MM.1S (cell line): ENCODE measurements around the gene ZNF516.

Experiments used
- DNase-seq: peaks from one replicate; pipeline ENCODE4 v3.0.0-alpha.2; 2015
- H2AFZ ChIP-seq: fragments of 300-600 bp; sonication (generic); 2 replicates; pipeline ENCODE4 v1.6.0; 2016; ENCODE audit warnings: antibody characterized with exemption, low read length
- H3F3A ChIP-seq: fragments of 300-600 bp; sonication (generic); 2 replicates; pipeline ENCODE4 v1.6.1; 2016; ENCODE audit warnings: mild to moderate bottlenecking, antibody characterized with exemption, low read length, moderate library complexity, mixed read lengths; ENCODE audit not compliant: insufficient read depth
- H3K27ac ChIP-seq: fragments of 300-600 bp; sonication (generic); 2 replicates; pipeline ENCODE4 v1.5.1; 2016; ENCODE audit warnings: mild to moderate bottlenecking, low read length
- H3K27me3 ChIP-seq: fragments of 300-600 bp; sonication (generic); replicated peaks from 2 replicates; pipeline ENCODE4 v1.6.0; 2016; ENCODE audit warnings: low read length; ENCODE audit not compliant: insufficient read depth
- H3K36me3 ChIP-seq: fragments of 300-600 bp; sonication (generic); replicated peaks from 2 replicates; pipeline ENCODE4 v1.6.1; 2016; ENCODE audit warnings: mild to moderate bottlenecking, low read length, mixed read lengths; ENCODE audit not compliant: insufficient read depth
- H3K4me1 ChIP-seq: fragments of 300-600 bp; sonication (generic); 2 replicates; pipeline ENCODE4 v1.6.1; 2016; ENCODE audit warnings: low read length, mixed read lengths
- H3K4me2 ChIP-seq: fragments of 300-600 bp; sonication (generic); 2 replicates; pipeline ENCODE4 v1.6.0; 2016; ENCODE audit warnings: low read depth, low read length
- H3K4me3 ChIP-seq: fragments of 300-600 bp; sonication (generic); 2 replicates; pipeline ENCODE4 v1.5.1; 2016; ENCODE audit warnings: low read length, mixed read lengths
- H3K79me2 ChIP-seq: fragments of 300-600 bp; sonication (generic); 2 replicates; pipeline ENCODE4 v1.6.1; 2016; ENCODE audit warnings: mixed run types, low read length, mixed read lengths
- H3K9ac ChIP-seq: fragments of 300-600 bp; sonication (generic); 2 replicates; pipeline ENCODE4 v1.6.1; 2016; ENCODE audit warnings: low read length, mixed read lengths
- H3K9me2 ChIP-seq: fragments of 300-600 bp; sonication (generic); replicated peaks from 2 replicates; pipeline ENCODE4 v1.6.1; 2016; ENCODE audit warnings: mild to moderate bottlenecking, low read length, mixed read lengths; ENCODE audit not compliant: insufficient read depth
- H3K9me3 ChIP-seq: fragments of 300-600 bp; sonication (generic); replicated peaks from 2 replicates; pipeline ENCODE4 v1.6.1; 2016; ENCODE audit warnings: mild to moderate bottlenecking, low read length, mixed read lengths; ENCODE audit not compliant: insufficient read depth
- H4K20me1 ChIP-seq: fragments of 300-600 bp; sonication (generic); 2 replicates; pipeline ENCODE4 v1.6.1; 2016; ENCODE audit warnings: mild to moderate bottlenecking, low read length, moderate library complexity, mixed read lengths; ENCODE audit not compliant: insufficient read depth
- CTCF ChIP-seq: fragments of 300-600 bp; sonication (generic); IDR thresholded peaks from 2 replicates; pipeline ENCODE4 v1.5.1; 2016; ENCODE audit warnings: antibody characterized with exemption, low read length, mixed read lengths
- EZH2 ChIP-seq: fragments of 300-600 bp; sonication (generic); optimal IDR thresholded peaks from 2 replicates; pipeline ENCODE3; 2017; ENCODE audit warnings: low read depth, mild to moderate bottlenecking, antibody characterized with exemption, low read length, mixed read lengths
- EZH2phosphoT487 ChIP-seq: fragments of 300-600 bp; sonication (generic); IDR thresholded peaks from 2 replicates; pipeline ENCODE4 v1.6.1; 2018; ENCODE audit warnings: antibody characterized with exemption, low read length

The ZNF516 gene

GRCh38 chr18:76404345-76404831 lies 90.7 kb downstream of the ZNF516 start:
- Histone ChIP-seq H3K9me3 (no peaks in the 10 kb centered on the region), H4K20me1 (no peaks in the 10 kb centered on the region), H3K4me3 (no peak overlapping the region), H3K36me3 (no peaks in the 10 kb centered on the region), H3K9ac (no peak overlapping the region), H3F3A (no peaks in the 10 kb centered on the region), H2AFZ (no peak overlapping the region), H3K27ac (no peak overlapping the region), H3K4me2 (no peak overlapping the region), H3K4me1 (no peaks in the 10 kb centered on the region), H3K79me2 (no peaks in the 10 kb centered on the region; the same call in 1 of the 2 replicates), H3K27me3 (no peaks in the 10 kb centered on the region), H3K9me2 (no peaks in the 10 kb centered on the region)
- no peak for DNase-seq
- TF ChIP-seq EZH2 (no peak), EZH2phosphoT487 (no peak), CTCF (no peak)

- H3K4me2 ChIP-seq, result no peak overlapping the region
- H3K27me3 ChIP-seq, result no peaks in the 10 kb centered on the region
- H3K9me2 ChIP-seq, result no peaks in the 10 kb centered on the region
- DNase-seq, result no peak
- no peak overlapping the region for H2AFZ ChIP-seq
- H3K36me3 ChIP-seq, result no peaks in the 10 kb centered on the region
- no peak overlapping the region for H3K4me3 ChIP-seq
- no peaks in the 10 kb centered on the region for H4K20me1 ChIP-seq
- H3K4me1 ChIP-seq, result no peaks in the 10 kb centered on the region
- TF ChIP-seq CTCF (no peak), EZH2 (no peak), EZH2phosphoT487 (no peak)
- H3K9ac ChIP-seq, result no peak overlapping the region
- H3F3A ChIP-seq, result no peaks in the 10 kb centered on the region
- no peaks in the 10 kb centered on the region; the same call in 1 of the 2 replicates for H3K79me2 ChIP-seq
- no peaks in the 10 kb centered on the region for H3K9me3 ChIP-seq
- H3K27ac ChIP-seq, result no peak overlapping the region
Measured at GRCh38 chr18:76402026-76402990, 92.7 kb downstream of the ZNF516 start.

GRCh38 chr18:76401498-76401897 lies 93.5 kb downstream of the ZNF516 start:
- H3K27ac ChIP-seq, result no peak overlapping the region
- no peak overlapping the region for H3K9ac ChIP-seq
- no peak overlapping the region for H3K4me3 ChIP-seq
- H2AFZ ChIP-seq, result no peak overlapping the region
- DNase-seq, result no peak
- H4K20me1 ChIP-seq, result no peaks in the 10 kb centered on the region
- no peaks in the 10 kb centered on the region for H3K36me3 ChIP-seq
- TF ChIP-seq CTCF, result no peak
- TF ChIP-seq EZH2, result no peak
- no peak for TF ChIP-seq EZH2phosphoT487
- H3K9me3 ChIP-seq, result no peaks in the 10 kb centered on the region
- no peaks in the 10 kb centered on the region; the same call in 1 of the 2 replicates for H3K79me2 ChIP-seq
- no peaks in the 10 kb centered on the region for H3K4me1 ChIP-seq
- no peaks in the 10 kb centered on the region for H3F3A ChIP-seq
- H3K27me3 ChIP-seq, result no peaks in the 10 kb centered on the region
- H3K4me2 ChIP-seq, result no peak overlapping the region
- H3K9me2 ChIP-seq, result no peaks in the 10 kb centered on the region
